ENCODE data around the gene KIF18B. TPM values are rescaled to one million over a fixed set of nuclear protein-coding genes. Genes with fewer than 3 reads are reported as not detected.

Gene KIF18B
- total and polyA plus RNA-seq, 2 of the 13 experiments (the other 11 are each of a cell fraction or from before 2014, with no cell fraction given) = 15.2 to 15.3 TPM

- no peak overlapping the region for H3K27ac ChIP-seq (ENCODE audit: extremely low read length, insufficient read depth, low read length)
- H3K9me3 ChIP-seq (ENCODE audit: low read length) = no peaks in the 10 kb centered on the region
- ChIA-PET POLR2A (no interaction called here), CTCF (ENCODE audit: low intra/inter-chr PET ratio, low total read pairs) (no interaction called here)
- no TSS peak for BruUV-seq (replicated peaks)
- H3K4me3 ChIP-seq (replicated peaks in 1 of 3; ENCODE audit: insufficient read depth in 1 of 3, low read depth in 2 of 3, low read length in 3 of 3) = no peak overlapping the region
- peaks cover 58 to 87% of the 10 kb centered on the region in 2 experiments for H3K36me3 ChIP-seq (replicated peaks in 1 of 2; ENCODE audit: control insufficient read depth in 1 of 2, insufficient read depth in 2 of 2, low read length in 2 of 2)
- in situ Hi-C loops (cut with HindIII; ENCODE audit: extremely low pct_ligation_motif_present, low pct_unique_long_range_greater_than_20kb) = no loop called here
- no peak overlapping the region for H3K4me2 ChIP-seq (ENCODE audit: low read depth, low read length)
- FAIRE-seq (no peak), ATAC-seq (no peak), DNase-seq (ENCODE audit: low spot score) (no peak)
- no peaks in the 10 kb centered on the region for H3K27me3 ChIP-seq (ENCODE audit: control insufficient read depth in 1 of 2, insufficient read depth in 2 of 2, low read length in 2 of 2)
- intact Hi-C loops (cut with micrococcal nuclease; ENCODE audit: unreplicated experiment) = no loop called here
- no peak overlapping the region for H2AFZ ChIP-seq (ENCODE audit: low read length)
- TF ChIP-seq ZNF34 (CRISPR knock-in tag; IDR thresholded peaks at IDR 0.05; ENCODE audit: borderline replicate concordance) = no peak
- TF ChIP-seq ZNF333 (CRISPR knock-in tag; IDR thresholded peaks at IDR 0.05; ENCODE audit: borderline replicate concordance) = no peak
- TF ChIP-seq FOXA3 (CRISPR knock-in tag; IDR thresholded peaks at IDR 0.05) = no peak
- no peak for TF ChIP-seq ZNF446 (CRISPR knock-in tag; IDR thresholded peaks at IDR 0.05)
- no peak for TF ChIP-seq TBX2 (CRISPR knock-in tag; IDR thresholded peaks at IDR 0.05; ENCODE audit: borderline replicate concordance)
- no peak for TF ChIP-seq ZNF639 (CRISPR knock-in tag; conservative IDR thresholded peaks at IDR 0.05)
- no peak for TF ChIP-seq SMAD1 (CRISPR knock-in tag; IDR thresholded peaks at IDR 0.05; ENCODE audit: borderline replicate concordance, low read depth)
- no peak for TF ChIP-seq ZNF367 (CRISPR knock-in tag; IDR thresholded peaks at IDR 0.05; ENCODE audit: borderline replicate concordance)
- no peak for TF ChIP-seq DR1 (CRISPR knock-in tag; IDR thresholded peaks at IDR 0.05)
- no peak for TF ChIP-seq ZNF331 (CRISPR knock-in tag; IDR thresholded peaks at IDR 0.05)
- TF ChIP-seq TEAD3 (CRISPR knock-in tag; optimal IDR thresholded peaks at IDR 0.05; ENCODE audit: borderline replicate concordance) = no peak
- no peak for TF ChIP-seq KLF9 (CRISPR knock-in tag; IDR thresholded peaks at IDR 0.05; ENCODE audit: low read depth)
- no peak for TF ChIP-seq CBX2 (IDR thresholded peaks at IDR 0.05; ENCODE audit: low read depth, low read length)
- TF ChIP-seq CBX2 (CRISPR knock-in tag; IDR thresholded peaks at IDR 0.05; ENCODE audit: low read depth) = no peak
- TF ChIP-seq ZNF143 (CRISPR knock-in tag; IDR thresholded peaks at IDR 0.05) = no peak
- no peak for TF ChIP-seq TCF7L2 (IDR thresholded peaks at IDR 0.05; ENCODE audit: low read depth, low read length)
- no peaks in the 10 kb centered on the region for H4K20me1 ChIP-seq (ENCODE audit: insufficient read depth, low read length)
- H3K9ac ChIP-seq (ENCODE audit: insufficient read depth, low read depth, low read length) = no peak overlapping the region
- H3K4me1 ChIP-seq (ENCODE audit: insufficient read depth, low read length) = no peaks in the 10 kb centered on the region
- no peaks in the 10 kb centered on the region for H3K79me2 ChIP-seq (ENCODE audit: insufficient read depth, low read length)
- WGBS (ENCODE audit: low lambda C conversion rate) = 98% methylated on average over 4 of the region's 8 CpGs
Observed at GRCh38 chr17:44932096-44932786, 15.3 kb downstream of the KIF18B start.
